Islet of Langerhans (tissue), 1 donor: ENCODE measurements around the gene SYNDIG1.

ENCODE experiments used
- FAIRE-seq: peaks from one replicate; lab custom pipeline; 2011; peaks lifted over from hg19 to GRCh38; lab: Jason Lieb, UNC

SYNDIG1 gene

GRCh38 chr20:24585796-24586522, 116.5 kb downstream of the SYNDIG1 start:
- no peak for FAIRE-seq

GRCh38 chr20:24586523-24586840, 117.1 kb downstream of the SYNDIG1 start:
- no peak for FAIRE-seq

GRCh38 chr20:24587384-24588046, 118.1 kb downstream of the SYNDIG1 start:
- FAIRE-seq, result no peak

- FAIRE-seq, result no peak
Observed at GRCh38 chr20:24588047-24588635, 118.7 kb downstream of the SYNDIG1 start.

GRCh38 chr20:24588725-24589340, 119.4 kb downstream of the SYNDIG1 start:
- no peak for FAIRE-seq

- FAIRE-seq, result no peak
Observed at GRCh38 chr20:24589381-24589780, 120.0 kb downstream of the SYNDIG1 start.

GRCh38 chr20:24589815-24590177, 120.4 kb downstream of the SYNDIG1 start:
- FAIRE-seq, result no peak

GRCh38 chr20:24590178-24590982, 121.0 kb downstream of the SYNDIG1 start:
- FAIRE-seq, result no peak

GRCh38 chr20:24597051-24597450, 127.6 kb downstream of the SYNDIG1 start:
- no peak for FAIRE-seq

- FAIRE-seq, result no peak
Observed at GRCh38 chr20:24598346-24598745, 128.9 kb downstream of the SYNDIG1 start.

- FAIRE-seq, result no peak
Observed at GRCh38 chr20:24598996-24599395, 129.6 kb downstream of the SYNDIG1 start.

- no peak for FAIRE-seq
Observed at GRCh38 chr20:24600012-24600411, 130.6 kb downstream of the SYNDIG1 start.

GRCh38 chr20:24603454-24603853, 134.0 kb downstream of the SYNDIG1 start:
- FAIRE-seq, result no peak

GRCh38 chr20:24604966-24605665, 135.7 kb downstream of the SYNDIG1 start:
- no peak for FAIRE-seq

- no peak for FAIRE-seq
Observed at GRCh38 chr20:24605937-24606455, 136.6 kb downstream of the SYNDIG1 start.

- FAIRE-seq, result no peak
Observed at GRCh38 chr20:24607402-24607801, 138.0 kb downstream of the SYNDIG1 start.

GRCh38 chr20:24608926-24609667, 139.7 kb downstream of the SYNDIG1 start:
- no peak for FAIRE-seq

GRCh38 chr20:24609757-24610156, 140.3 kb downstream of the SYNDIG1 start:
- no peak for FAIRE-seq

GRCh38 chr20:24610341-24611115, 141.1 kb downstream of the SYNDIG1 start:
- no peak for FAIRE-seq
